NCI-H345 treated with DMSO at 0.1 percent for 48 hours (cell line): Measurements from ENCODE around the gene RMI2.

ENCODE experiments used
- DNase-seq: peaks from one replicate; lab custom pipeline; 2025; ENCODE audit not compliant: unreplicated experiment; lab: John Stamatoyannopoulos, UW

RMI2 gene

DNA sequence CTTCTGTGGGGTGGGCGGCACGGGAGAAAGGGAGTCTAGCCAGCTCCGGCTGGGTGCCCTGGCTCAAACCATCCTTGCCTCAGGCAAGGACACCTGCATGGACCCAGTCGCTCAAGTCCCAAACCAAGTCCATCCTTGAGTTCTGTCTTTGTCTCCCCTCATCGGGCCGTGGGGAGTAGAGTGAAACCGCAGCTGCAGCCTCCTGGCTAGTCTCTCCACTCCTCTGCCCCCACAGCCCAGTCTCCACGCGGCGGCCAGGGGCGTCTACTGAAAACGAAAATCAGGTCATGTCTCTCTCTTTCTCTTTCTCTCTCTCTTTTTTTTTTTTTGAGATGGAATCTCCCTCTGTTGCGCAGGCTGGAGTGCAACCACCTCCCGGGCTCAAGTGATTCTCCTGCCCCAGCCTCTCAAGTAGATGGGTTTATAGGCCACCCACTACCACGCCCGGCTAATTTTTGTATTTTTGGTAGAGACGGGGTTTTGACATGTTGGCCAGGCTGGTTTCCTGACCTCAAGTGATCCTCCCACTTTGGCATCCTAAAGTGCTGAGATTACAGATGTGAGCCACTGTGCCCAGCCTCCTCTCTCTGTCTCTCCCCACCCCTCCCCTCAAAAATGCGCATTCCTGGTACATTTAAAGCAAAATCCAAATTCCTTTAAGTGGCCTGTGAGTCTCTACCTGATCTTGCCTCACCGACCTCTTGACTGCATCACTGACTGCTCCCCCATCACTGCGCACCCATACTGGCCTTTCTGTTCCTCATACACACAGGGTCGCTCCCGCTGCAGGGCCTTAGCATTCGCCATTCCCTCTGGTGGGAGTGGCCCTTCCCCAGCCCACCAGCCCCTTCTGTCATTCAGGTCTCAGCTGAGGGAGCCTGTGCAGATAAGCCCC is 17.7 kb upstream of the RMI2 start:
- no peak for DNase-seq

DNA sequence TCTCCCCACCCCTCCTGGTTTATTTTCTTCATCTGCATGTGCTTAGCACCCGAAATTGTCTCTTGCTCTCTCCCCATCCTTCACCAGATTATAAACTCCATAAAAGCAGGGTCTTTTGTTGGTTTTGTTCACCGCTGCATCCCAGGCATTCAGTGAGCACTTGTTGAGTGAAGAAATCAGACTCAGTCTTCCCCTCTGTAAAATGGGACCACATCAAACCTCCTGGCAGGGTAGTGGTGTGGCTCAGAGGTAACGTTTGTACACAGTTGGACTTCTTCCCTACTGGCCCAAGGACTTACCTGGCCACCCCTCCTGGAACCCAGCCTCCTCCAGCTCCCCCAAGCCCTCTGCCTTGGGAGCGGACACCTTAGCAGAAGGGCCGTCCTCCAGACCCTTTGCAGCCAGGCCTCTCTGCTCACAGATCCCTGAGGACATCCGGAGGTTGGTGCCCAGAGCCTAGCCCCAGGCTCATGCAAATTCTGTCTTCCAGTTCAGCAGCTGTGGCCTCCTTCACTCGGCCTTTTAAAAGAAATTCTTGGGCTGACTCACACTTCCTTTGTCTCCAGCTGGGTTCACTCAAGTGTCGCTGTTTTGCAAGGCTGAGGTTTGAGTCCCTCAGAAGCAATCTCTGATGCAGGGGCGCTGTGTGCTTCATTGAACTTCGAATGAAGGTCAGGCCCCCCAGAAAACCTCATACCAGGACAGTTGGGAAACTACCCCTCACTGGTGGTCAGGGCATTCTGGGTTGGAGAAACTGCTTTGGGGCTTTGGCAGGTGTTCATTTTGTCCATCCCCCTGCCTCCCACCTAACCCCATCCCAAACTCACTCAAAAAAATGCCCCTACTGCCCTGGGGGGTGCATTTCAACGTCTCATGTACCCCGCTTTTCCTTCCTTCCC is 16.8 kb upstream of the RMI2 start:
- no peak for DNase-seq

DNA sequence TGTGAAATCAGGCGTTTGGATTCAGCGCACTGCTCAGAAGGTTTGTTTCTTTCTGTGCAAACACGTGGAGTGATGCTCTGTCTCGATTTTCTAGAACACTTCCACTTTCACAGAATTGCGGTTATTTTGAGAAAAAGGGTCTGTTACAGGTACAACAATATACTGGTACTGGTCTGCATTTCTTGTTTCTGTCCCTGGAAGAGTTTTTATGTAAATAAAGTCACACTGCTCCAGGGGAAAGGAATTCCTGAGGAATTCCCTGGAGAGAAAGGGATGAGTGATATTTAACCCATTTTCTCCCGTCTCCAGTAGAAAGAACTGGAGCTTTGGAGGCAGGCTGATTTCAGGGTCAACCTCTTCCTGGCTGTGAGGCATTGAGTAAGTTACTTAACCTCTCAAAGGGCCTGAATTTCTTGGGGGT is 16.2 kb upstream of the RMI2 start:
- DNase-seq = no peak

DNA sequence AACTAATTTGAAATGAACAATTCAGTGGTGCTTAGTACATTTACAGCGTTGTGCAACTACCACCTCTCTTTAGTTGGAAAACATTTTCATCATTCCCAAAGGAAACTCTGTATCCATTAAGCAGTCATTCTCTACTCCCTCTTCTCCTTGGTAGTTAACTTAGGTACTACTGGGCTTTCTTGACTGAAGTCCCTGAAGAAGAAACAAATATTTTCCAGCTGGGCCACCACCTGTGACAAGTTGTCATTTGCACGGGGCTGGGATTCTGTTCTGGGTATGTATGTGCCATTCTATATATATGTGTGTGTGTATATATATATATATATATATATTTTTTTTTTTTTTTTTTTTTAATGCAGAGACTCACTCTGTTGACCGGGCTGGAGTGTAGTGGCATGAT is 15.4 kb upstream of the RMI2 start:
- DNase-seq = no peak

DNA sequence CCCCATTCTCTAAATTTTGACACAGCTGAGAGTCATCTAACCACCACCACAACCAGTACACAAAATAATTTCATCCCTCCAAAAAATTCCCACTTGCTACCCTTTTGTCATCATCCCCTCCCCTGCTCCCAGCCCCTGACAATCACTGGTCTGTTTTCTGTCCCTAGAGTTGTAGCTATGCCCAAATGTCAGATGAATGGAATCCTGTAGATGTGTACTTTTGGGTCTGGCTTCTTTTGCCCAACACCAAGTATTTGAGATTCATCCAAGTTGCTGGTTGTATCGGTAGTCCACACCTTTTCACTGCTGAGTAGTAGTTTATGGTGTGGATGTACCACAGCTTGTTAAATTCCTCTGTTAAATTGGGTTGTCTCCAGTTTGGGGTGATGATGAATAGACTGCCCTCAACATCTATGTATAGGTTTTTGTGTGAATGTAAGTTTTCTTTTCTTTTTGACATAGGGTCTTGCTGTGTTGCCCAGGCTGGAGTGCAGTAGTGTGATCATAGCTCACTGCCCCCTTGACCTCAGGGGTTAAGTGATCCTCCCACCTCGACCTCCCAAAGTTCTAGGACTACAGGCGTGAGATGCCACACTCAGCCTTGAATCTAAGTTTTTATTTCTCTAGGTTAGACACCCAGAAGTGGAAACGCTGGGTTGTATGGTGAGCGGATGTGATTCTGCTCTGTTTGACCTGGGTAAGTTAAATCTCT is 14.6 kb upstream of the RMI2 start:
- no peak for DNase-seq

DNA sequence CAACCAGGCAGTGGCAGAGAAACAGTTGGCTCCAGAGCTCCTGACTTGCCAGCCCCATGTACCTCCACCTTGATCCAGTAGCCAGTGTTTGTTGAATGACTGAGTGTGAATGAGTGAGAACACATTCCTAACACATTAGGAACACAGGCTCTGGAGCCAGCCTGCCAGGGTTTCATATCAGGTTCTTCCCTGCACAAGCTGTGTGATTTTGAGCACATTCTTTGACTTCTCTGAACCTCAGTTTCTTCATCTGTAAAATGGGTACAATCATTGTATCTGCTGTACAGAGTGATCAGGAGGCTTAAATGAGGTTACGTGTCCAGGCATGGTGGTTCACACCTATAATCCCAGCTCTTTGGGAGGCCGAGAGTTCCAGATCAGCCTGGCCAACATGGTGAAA is 13.3 kb upstream of the RMI2 start:
- no peak for DNase-seq

DNA sequence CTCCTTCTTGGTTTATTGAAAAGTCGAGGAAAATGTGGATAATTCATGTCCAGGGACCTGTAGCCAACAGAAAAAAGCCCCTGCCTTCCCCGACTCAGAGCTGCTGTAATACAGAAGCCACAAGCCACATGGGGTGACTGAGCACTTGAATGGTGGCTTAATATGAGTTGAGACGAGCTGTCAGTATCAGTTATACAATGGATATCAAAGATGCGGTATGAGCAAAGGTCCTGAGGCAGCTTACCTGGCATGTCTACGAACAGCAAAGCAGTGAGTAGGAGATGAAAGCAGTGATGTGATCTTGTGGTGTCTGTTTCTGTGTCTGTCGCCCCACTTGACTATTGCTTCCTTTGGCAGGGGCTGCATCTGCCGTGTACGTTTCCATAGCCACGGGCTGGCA is 12.2 kb upstream of the RMI2 start:
- no peak for DNase-seq

DNA sequence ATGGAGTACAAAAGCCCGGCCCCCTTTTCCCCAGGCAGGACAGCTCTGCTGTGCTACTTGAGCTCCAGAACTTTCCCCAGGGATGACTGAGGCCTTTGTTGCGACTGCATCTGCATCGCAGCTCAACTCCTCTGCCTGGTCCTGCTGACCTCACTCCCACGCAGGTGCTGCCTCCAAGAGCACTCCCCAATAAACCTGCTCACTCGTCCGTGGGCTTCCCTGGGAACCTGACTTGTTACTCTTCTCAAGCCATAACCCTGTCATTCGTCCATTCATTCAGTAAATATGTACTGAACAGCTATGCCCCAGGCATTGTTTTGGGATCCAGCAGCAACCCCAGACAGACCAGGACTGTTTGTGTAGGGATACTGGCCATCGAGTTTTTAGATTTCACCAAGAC is 11.6 kb upstream of the RMI2 start:
- no peak for DNase-seq

DNA sequence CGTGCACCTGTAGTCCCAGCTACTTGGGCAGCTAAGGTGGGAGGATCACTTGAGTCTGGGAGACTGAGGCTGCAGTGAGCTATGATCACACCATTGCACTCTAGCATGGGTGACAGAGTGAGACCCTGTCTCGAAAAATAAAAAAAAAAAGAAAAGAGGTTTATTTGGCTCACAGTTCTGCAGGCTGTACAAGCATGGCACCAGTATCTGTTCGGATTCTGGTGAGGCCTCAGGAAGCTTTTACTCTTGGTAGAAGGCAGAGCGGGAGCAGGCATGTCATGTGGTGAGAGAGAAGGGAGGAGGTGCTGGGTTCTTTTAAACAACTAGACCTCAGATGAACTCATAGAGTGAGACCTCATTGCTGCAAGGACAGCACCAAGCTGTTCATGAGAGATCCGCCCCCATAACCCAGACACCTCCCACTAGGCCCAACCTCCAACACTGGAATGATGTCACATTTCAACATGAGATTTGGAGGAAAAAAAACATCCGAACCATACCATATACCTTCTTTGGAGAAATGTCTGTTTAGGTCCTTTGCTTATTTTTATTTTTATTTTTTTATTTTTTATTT is 10.3 kb upstream of the RMI2 start:
- no peak for DNase-seq

DNA sequence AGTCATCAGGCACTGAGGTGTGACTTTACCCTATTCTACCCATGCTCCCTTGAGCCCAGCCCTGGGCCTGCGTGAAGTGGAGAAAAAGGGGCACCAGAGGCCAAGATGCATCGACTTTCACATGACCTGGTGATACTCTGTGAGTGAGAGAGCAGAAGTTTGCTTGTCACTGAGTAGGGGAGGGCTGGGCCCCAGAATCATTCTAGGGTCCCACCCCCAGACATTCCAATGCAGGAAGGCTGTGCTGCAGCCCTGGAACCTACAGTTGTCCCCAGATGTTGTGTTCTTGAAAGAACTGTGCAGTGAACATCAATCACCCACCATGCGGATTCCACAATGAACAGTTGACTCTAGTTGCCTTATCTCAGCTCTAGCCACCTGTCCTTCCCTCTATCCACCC is 6.2 kb upstream of the RMI2 start:
- DNase-seq = no peak

DNA sequence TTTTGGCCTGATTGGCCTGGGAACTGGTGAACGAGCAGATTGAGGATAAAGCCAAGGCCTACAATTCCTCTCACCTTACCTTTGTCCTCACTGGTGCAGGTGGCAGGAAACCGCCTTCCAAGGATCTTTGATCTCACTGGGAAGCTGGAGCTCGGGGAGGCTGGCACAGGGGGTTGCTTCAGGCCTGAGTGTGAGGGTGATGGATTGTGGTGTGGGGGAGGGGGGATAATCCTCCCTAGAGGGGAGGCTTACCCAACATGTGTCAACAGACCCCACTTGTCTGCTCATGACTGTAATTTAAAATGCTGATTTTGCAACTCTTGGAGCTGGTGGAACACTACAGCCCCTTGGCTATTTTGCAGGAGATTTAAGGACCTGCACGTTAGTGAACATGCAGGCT is 4.5 kb upstream of the RMI2 start:
- DNase-seq = no peak

DNA sequence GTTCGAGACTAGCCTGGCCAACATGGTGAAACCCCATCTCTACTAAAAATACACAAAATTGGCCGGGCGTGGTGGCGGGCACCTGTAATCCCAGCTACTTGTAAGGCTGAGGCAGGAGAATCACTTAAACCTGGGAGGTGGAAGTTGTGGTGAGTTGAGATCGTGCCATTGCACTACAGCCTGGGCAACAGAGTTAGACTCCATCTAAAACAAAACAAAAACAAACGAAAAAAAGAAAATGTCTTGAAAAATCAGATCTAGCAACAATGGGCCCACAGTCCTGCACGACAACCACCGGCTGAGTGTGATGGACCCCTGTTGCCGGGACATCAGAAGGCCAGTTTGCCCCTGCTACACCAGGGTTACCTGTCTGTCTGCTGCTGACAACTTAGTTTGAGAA is 3.9 kb upstream of the RMI2 start:
- DNase-seq = no peak

DNA sequence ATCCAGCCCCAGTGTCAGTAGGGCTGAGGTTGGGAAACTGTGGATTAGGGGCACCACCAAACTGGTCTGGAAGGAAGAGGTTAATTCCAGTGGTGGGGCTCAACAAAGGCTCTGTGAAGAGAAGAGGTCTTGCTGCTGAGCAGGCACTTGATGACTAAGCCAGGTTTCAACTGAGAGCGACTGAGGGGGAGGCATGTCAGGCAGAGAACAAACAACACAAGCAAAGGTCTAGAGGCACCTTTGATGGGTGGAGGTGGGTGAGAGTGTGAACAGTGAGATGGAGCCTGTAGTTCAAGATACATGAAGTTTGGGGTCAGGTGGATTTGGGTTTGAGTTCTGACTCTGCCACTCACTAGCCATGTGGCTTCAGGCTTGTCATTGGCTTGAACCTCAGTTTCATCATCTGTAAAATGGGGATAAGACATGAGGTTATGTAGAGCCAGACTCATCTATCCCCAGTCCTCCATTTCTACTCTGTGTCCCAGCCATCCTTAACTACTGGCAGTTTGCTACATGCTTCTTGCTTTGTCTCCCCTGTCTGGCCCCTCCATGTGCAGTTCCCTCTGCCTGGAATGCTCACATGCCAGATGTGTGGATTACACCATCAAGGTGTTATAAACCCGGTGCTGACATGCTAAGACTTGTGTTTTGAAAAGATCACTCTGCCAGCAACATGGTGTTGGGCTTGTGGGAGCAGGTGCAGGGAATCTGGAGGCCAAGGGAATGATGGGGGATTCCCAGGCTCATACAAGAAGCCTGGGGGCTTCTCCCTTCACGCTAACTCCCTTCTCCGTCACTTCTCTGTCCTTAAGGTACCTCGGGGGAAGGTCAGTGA is 3.0 kb upstream of the RMI2 start:
- DNase-seq = no peak

DNA sequence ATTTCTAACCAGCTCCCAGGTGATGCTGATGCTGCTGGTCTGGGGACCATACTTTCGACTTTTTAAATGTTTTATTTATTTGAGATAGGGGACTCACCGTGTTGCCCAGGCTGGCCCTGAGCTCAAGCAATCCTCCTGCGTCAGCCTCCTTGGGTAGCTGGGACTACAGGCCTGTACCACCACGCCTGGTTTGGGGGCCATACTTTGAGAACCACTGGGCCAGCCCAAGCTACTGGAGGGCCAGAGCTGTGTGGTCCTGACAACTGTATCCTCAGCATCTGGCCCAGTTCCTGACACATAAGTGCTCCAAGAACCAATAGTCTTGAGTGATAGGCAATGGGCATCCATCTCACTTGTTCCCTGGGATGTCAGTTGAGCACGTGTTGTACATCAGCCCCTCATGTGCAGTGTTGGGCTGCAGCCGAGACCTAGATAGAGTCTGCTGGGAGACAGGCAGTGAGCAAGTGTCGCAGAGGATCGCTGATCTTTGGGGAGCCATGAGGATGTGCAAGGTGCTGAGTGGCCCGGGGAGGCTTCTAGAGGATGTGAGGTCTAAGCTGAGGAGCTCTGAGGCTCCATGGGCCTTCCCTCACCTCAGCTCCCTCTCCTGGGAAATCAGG is 1.6 kb downstream of the RMI2 start:
- no peak for DNase-seq

DNA sequence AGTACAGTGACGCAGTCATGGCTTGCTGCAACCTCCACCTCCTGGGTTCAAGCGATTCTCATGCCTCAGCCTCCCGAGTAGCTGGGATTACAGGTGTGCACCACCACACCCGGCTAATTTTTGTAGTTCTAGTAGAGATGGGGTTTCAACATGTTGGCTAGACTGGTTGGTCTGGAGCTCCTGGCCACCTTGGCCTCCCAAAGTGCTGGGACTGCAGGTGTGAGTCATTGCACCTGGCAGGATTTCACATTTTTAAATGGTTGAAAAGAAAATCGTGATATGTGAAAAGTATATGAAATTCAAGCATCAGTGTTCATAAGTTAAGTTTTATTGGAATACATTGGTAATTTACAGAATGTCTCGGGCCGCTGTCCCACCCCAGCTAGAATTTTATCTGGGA is 2.6 kb downstream of the RMI2 start:
- DNase-seq = no peak

DNA sequence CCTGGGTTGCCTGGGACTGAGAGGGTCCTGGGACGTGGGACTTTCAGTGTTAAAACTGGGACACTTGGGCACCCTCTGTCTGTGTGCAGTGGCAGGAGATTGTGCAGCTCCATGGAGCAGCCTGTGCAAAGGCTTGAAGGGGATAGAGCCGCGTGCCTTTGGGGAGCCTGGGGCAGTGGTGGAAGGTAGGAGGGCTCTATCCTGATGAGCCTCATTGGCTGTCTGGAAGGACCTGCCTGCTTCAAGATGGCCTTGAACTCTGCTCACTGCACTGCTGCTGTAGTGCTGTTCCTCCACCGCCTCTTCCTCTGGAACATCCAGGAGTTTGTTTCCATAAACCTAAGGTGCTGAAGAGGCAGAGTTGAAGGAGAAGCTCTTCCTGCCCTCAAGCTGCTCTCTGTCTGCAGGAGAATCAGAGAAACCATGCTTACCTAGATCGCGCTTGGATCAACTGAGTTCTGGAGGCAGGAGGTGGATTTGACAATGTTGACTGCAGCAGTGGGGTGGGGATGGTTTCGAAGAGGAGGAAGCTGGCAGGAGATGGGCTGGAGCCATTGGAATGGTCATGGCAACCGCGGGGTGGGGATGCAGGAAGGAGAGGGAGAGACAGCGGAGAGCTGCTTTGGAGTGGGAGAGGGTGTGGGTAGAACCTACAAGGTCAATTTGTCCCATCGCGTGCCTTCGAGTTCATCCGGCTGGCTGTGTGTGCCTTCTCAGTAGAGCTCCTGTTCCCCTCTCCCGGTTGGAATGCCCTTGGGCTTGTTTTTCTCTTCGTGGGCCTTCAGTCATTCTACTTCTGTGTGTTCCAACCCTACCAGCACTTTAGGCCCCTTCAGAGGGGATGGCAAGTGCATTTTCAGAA is 3.7 kb downstream of the RMI2 start:
- no peak for DNase-seq

DNA sequence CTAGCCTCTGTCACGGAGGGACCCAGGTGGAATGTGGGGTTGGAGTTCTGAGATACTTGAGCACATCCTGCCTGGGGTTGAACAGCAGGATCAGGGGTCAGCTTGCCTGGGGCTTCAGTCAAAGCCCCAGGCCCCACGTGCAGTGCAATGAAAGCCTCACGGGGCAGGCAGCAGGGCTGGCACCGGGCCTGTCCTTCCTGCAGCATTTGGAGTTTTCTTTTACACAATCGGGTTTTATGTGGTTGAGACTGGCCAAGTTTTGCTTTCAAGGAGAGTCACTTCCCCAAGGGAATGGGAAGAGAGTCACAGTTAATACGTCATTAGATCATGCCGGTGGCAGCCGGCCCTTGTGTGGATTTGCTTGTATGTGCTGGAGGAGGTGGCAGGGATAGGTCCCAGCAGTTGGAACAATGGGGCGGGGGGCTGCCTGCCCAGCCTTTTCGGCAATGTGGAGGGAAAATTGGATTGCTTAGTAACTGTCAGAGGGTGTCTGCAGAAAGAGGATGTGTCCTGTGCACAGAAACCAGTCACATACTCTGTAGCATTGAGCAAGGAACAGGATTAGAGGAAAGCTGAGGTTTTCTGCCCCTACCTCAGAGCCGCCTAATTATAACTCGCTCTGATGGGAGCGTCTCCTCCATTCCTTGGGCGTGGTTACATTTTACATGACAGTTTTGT is 4.5 kb downstream of the RMI2 start:
- no peak for DNase-seq

DNA sequence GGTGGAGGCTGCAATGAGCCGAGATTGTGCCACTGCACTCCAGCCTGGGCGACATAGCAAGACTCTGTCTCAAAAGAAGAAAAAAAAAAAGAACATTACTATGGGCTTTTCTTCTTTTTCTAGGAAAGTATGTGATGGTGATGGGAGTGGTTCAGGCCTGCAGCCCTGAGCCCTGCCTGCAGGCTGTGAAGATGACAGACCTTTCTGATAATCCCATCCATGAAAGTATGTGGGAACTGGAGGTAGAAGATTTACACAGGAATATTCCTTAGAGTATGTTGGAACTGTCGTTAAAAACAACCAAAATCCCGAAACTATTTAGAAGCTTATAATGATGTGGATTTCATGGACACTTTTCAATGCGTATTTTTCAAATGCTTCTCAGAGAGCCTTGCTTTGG is 5.3 kb downstream of the RMI2 start:
- DNase-seq = no peak
